ENCODE results near the gene FGD5.

DNA sequence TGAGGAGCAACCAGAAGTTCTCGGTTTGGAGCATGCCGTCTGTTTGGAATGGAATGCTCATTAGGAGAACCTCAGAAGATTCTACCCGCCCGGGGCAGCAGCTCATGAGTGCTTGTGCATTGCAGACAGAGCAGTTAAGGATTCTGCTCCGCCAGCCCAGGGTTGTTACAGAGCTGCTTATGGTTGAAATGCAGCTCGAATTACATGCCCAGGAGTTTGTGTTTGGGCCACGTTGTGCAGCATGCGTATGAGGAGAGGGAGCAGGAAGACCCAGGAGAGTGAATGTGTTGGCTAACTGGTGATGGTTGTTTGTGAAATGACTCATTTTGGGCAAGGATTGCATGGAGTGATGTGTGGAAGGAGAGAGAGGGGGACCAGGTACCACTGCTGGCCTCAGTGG lies 9.0 kb downstream of the FGD5 start:
- TF ChIP-seq, protein P1, sequence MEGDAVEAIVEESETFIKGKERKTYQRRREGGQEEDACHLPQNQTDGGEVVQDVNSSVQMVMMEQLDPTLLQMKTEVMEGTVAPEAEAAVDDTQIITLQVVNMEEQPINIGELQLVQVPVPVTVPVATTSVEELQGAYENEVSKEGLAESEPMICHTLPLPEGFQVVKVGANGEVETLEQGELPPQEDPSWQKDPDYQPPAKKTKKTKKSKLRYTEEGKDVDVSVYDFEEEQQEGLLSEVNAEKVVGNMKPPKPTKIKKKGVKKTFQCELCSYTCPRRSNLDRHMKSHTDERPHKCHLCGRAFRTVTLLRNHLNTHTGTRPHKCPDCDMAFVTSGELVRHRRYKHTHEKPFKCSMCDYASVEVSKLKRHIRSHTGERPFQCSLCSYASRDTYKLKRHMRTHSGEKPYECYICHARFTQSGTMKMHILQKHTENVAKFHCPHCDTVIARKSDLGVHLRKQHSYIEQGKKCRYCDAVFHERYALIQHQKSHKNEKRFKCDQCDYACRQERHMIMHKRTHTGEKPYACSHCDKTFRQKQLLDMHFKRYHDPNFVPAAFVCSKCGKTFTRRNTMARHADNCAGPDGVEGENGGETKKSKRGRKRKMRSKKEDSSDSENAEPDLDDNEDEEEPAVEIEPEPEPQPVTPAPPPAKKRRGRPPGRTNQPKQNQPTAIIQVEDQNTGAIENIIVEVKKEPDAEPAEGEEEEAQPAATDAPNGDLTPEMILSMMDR (IDR thresholded peaks at IDR 0.05): no peak
- no peak for TF ChIP-seq POLR2A (IDR thresholded peaks at IDR 0.05)
- TF ChIP-seq EP300 (IDR thresholded peaks at IDR 0.05): no peak
- no peak for TF ChIP-seq POLR2AphosphoS5 (IDR thresholded peaks at IDR 0.05)

Data from upper lobe of left lung (tissue), 4 donors.